HG03025 (cell line): Measurements from ENCODE around the gene PTPN22.
A peak's percentile ranks its signal among the peaks of the same experiment; 100 is the strongest.

Source experiments
- ATAC-seq: cut with Tn5 transposase; IDR thresholded peaks from one replicate; pipeline ENCODE4 v1.9.1; 2021; ENCODE audit warnings: mild to moderate bottlenecking, moderate library complexity; ENCODE audit not compliant: unreplicated experiment, low FRiP score

Gene PTPN22

GRCh38 chr1:113871597-113872113 lies at the start of gene PTPN22:
PTPN22 (minus strand) TSS chr1:113871712.
- peak; percentile 90 for ATAC-seq

GRCh38 chr1:113918243-113918642 lies 46.7 kb upstream of the PTPN22 start:
- no peak for ATAC-seq

- no peak for ATAC-seq
Observed at GRCh38 chr1:113917400-113918082, 46.0 kb upstream of the PTPN22 start.

- no peak for ATAC-seq
Observed at GRCh38 chr1:113916974-113917373, 45.5 kb upstream of the PTPN22 start.

GRCh38 chr1:113913887-113914664 lies 42.6 kb upstream of the PTPN22 start:
- ATAC-seq: no peak

- ATAC-seq: no peak
Observed at GRCh38 chr1:113913312-113913668, 41.8 kb upstream of the PTPN22 start.

- ATAC-seq: no peak
Observed at GRCh38 chr1:113912594-113913311, 41.2 kb upstream of the PTPN22 start.

- peak; percentile 2 for ATAC-seq
Observed at GRCh38 chr1:113905435-113905861, 33.9 kb upstream of the PTPN22 start.

- ATAC-seq: peak; percentile 90
Observed at GRCh38 chr1:113904674-113905434, 33.3 kb upstream of the PTPN22 start, which contains the start of the genes AP4B1 and DCLRE1B. AP4B1 (minus strand) TSS chr1:113904799; CDS start chr1:113904717, 82 bp downstream. DCLRE1B (plus strand) TSS chr1:113905326; CDS start chr1:113905587, 261 bp downstream.

GRCh38 chr1:113904293-113904673 lies 32.8 kb upstream of the PTPN22 start:
- peak; percentile 29 for ATAC-seq

GRCh38 chr1:113903501-113904292 lies 32.2 kb upstream of the PTPN22 start:
- no peak for ATAC-seq

- ATAC-seq: no peak
Observed at GRCh38 chr1:113901191-113901590, 29.7 kb upstream of the PTPN22 start.

GRCh38 chr1:113899111-113899510 lies 27.6 kb upstream of the PTPN22 start:
- no peak for ATAC-seq

- ATAC-seq: no peak
Observed at GRCh38 chr1:113898241-113898814, 26.8 kb upstream of the PTPN22 start.

GRCh38 chr1:113895961-113896360 lies 24.4 kb upstream of the PTPN22 start:
- no peak for ATAC-seq

- ATAC-seq: no peak
Observed at GRCh38 chr1:113895098-113895497, 23.6 kb upstream of the PTPN22 start.

- ATAC-seq: no peak
Observed at GRCh38 chr1:113893267-113893666, 21.8 kb upstream of the PTPN22 start.

GRCh38 chr1:113891631-113892220 lies 20.2 kb upstream of the PTPN22 start:
- ATAC-seq: no peak

GRCh38 chr1:113890816-113891215 lies 19.3 kb upstream of the PTPN22 start:
- no peak for ATAC-seq
